ENCODE data around the gene NSG2. TPM values are rescaled to one million over a fixed set of nuclear protein-coding genes. Genes with fewer than 3 reads are reported as not detected.

Gene NSG2
- 0.05 TPM in 1 of 5 replicates, not detected in the others for total RNA-seq (2022; extraction: Qiagen RNA extraction)

DNA sequence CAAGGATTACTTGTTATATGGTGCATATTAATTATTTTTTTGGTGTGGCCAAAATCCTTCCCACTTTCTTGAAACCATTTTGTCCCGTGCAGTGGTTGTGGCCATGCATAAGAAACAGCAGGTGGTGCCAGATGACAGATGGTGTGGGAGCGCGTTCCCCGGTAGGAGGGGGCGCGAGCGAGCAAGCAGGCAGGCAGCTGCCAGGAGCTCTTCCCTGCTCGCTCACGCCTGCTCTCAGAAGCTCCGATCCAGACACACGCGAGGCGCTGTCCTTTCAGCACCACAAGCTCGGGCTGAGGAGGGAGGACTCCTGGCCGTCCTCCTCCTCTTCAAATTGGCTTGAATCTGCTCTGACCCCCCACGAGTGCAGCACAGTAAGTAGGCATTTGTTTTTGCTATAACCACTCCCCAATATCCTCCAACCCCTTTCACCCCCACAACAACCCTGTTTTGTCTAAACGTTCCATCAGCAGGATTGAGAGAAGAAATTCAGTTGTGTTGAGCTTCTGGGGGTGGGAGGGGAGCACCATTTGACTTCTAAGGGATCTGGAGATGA is at the start of gene NSG2:
TSS of gene NSG2 (plus strand) at position 237 of the 556 bp plus-strand sequence. CDS start 1,050 bp downstream, outside the sequence.

Other genes with a start within 250 kb of the NSG2 start
- gene CPEB4, start 157.4 kb upstream of the NSG2 start, total RNA-seq (2022; extraction: Qiagen RNA extraction) = 18.7 to 31.5 TPM (median 25.9 TPM) in 5 replicates
- gene C5orf47, start 56.5 kb upstream of the NSG2 start, total RNA-seq (2022; extraction: Qiagen RNA extraction) = 0.03 to 0.17 TPM in 2 of 5 replicates, not detected in the others